ENCODE results near the gene TMEM158.

- no peak for TF ChIP-seq CTCF (optimal IDR thresholded peaks at IDR 0.05 in 1 of 3, IDR thresholded peaks at IDR 0.05 in 1 of 3, conservative IDR thresholded peaks at IDR 0.05 in 1 of 3; ENCODE audit: extremely low read depth in 1 of 3, insufficient read depth in 2 of 3, low read length in 3 of 3)
- no peak for TF ChIP-seq EZH2 (IDR thresholded peaks at IDR 0.05; ENCODE audit: low read length)
Measured at GRCh38 chr3:45215466-45215865, 10.6 kb downstream of the TMEM158 start.
